Activated T-cell treated with anti-CD3 and anti-CD28 coated beads, Interleukin-2, amount 50 U/mL, for 72 hours (primary cell): Measurements from ENCODE around the gene RNASET2. TPM values are rescaled to one million over a fixed set of nuclear protein-coding genes. Genes with fewer than 3 reads are reported as not detected.

Experiments used
- ATAC-seq, 2 donors: fragments of 150-1000 bp; cut with Tn5 transposase; replicated peaks in 1 of 2; 2 replicates each; pipeline ENCODE4 v1.10.0; 2021; ENCODE audit warnings: moderate library complexity in 2 of 2, mild to moderate bottlenecking in 1 of 2
- DNase-seq, 2 donors: peaks; one replicate each; pipeline ENCODE4 v3.0.0; 2021 to 2022; ENCODE audit warnings: mixed read lengths in 1 of 2
- H3K27ac Mint-ChIP-seq: one replicate; pipeline ENCODE4 v1.8.0; 2022; ENCODE audit warnings: mild to moderate bottlenecking, moderate library complexity, mixed read lengths
- H3K27me3 Mint-ChIP-seq: one replicate; pipeline ENCODE4 v1.8.0; 2022; ENCODE audit warnings: low read depth, mixed read lengths
- H3K36me3 Mint-ChIP-seq, 2 donors: one replicate each; pipeline ENCODE4 v1.8.0; 2022; ENCODE audit warnings: mixed read lengths in 2 of 2, mild to moderate bottlenecking in 1 of 2; ENCODE audit not compliant: insufficient read depth in 2 of 2
- H3K4me1 Mint-ChIP-seq: one replicate; pipeline ENCODE4 v1.8.0; 2022; ENCODE audit warnings: low read depth, mixed read lengths
- H3K4me3 Mint-ChIP-seq, 2 donors: one replicate each; pipeline ENCODE4 v1.8.0; 2022; ENCODE audit warnings: mild to moderate bottlenecking in 2 of 2, mixed read lengths in 2 of 2, moderate library complexity in 2 of 2
- H3K9me3 Mint-ChIP-seq, 2 donors: one replicate each; pipeline ENCODE4 v1.8.0; 2022; ENCODE audit warnings: mixed read lengths in 2 of 2
- total RNA-seq, 2 donors: library from RNA; stranded (reverse); gene quantifications; one replicate each; pipeline ENCODE4 v1.2.3, GENCODE V29; 2022

Gene RNASET2
- total RNA-seq, 2 donors from 2014 or later = 44.3 to 46.3 TPM

- ATAC-seq (no peak), DNase-seq (no peak)
- no peak overlapping the region for H3K4me3 Mint-ChIP-seq
- no peaks in the 10 kb centered on the region for H3K27me3 Mint-ChIP-seq
- H3K27ac Mint-ChIP-seq = no peak overlapping the region
- H3K36me3 Mint-ChIP-seq = peaks cover 5 to 9% of the 10 kb centered on the region in 2 donors
- peaks cover 7% of the 10 kb centered on the region for H3K4me1 Mint-ChIP-seq
- H3K9me3 Mint-ChIP-seq = no peaks in the 10 kb centered on the region
These were observed 31.6 kb upstream of the RNASET2 start for GRCh38 chr6:166987930-166988329.

GRCh38 chr6:166987448-166987847 is 31.1 kb upstream of the RNASET2 start:
- Mint-ChIP-seq H3K27ac (no peak overlapping the region), H3K9me3 (no peaks in the 10 kb centered on the region), H3K4me1 (peaks cover 7% of the 10 kb centered on the region), H3K4me3 (no peak overlapping the region), H3K36me3 (peaks cover 6 to 10% of the 10 kb centered on the region in 2 donors), H3K27me3 (no peaks in the 10 kb centered on the region)
- no peak for DNase-seq
- peak in 1 of 2 donors; percentile 43 for ATAC-seq

- Mint-ChIP-seq H3K27ac (no peak overlapping the region), H3K36me3 (peaks cover 6 to 9% of the 10 kb centered on the region in 2 donors), H3K27me3 (no peaks in the 10 kb centered on the region), H3K4me3 (no peak overlapping the region), H3K9me3 (no peaks in the 10 kb centered on the region), H3K4me1 (no peaks in the 10 kb centered on the region)
- ATAC-seq (no peak), DNase-seq (no peak)
These were observed 24.4 kb upstream of the RNASET2 start for GRCh38 chr6:166980738-166981137.

DNA sequence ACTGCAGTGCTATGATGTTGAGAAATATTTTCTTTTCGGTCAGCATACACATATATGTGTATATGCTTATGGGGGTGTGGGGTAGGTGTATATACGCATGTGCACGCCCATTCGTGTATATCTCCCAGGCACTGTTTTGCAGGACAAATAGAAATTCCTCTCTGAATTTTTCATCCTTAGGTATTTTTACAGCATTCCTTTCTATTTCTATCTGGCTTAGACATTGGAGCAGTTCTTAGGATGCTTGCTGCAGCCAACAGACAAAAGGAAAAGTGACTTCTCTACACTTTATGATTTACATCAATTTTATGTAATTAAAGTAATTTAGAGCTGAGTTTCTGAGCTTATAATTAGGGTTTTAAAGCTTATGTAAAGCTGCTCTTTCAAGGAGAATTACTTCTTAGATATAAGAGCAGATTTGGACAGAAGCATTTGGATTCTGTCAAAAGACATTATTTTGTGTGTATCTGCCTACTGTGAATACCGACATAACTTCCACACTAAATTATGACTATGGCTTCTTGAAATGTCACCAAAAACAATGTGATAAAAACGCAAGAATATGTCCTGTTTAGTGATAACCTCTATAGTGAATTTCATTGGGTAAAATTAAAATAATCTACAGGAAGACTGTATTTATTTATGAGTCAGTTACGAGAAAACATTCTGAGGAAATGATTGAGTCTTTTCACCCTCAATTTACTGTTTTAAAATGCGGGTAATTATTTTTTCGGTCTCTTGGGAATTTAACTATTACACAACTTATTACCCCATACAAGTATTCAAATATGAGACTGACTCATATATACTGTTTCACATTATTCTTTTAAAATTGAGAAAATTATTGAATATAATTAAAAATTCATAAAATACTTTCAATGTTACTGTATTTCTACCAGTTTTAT is 21.5 kb upstream of the RNASET2 start:
- Mint-ChIP-seq H3K27me3 (no peaks in the 10 kb centered on the region), H3K36me3 (peaks cover under 1 to 2% of the 10 kb centered on the region in 2 donors), H3K9me3 (no peaks in the 10 kb centered on the region), H3K4me3 (no peak overlapping the region), H3K4me1 (no peaks in the 10 kb centered on the region), H3K27ac (no peak overlapping the region)
- DNase-seq (no peak), ATAC-seq (no peak)

GRCh38 chr6:166976636-166977035 is 20.3 kb upstream of the RNASET2 start:
- Mint-ChIP-seq H3K27me3 (no peaks in the 10 kb centered on the region), H3K4me3 (no peak overlapping the region), H3K4me1 (no peaks in the 10 kb centered on the region), H3K27ac (no peak overlapping the region), H3K36me3 (peaks cover 0 to 1% of the 10 kb centered on the region in 2 donors), H3K9me3 (no peaks in the 10 kb centered on the region)
- DNase-seq (no peak), ATAC-seq (no peak)

GRCh38 chr6:166972101-166972500 is 15.8 kb upstream of the RNASET2 start:
- ATAC-seq (no peak), DNase-seq (no peak)
- Mint-ChIP-seq H3K4me1 (peaks cover 15% of the 10 kb centered on the region), H3K36me3 (peaks cover 4 to 13% of the 10 kb centered on the region in 2 donors), H3K4me3 (no peak overlapping the region), H3K27me3 (no peaks in the 10 kb centered on the region), H3K9me3 (peaks cover 2 to 4% of the 10 kb centered on the region in 2 donors), H3K27ac (no peak overlapping the region)

GRCh38 chr6:166971271-166971670 is 14.9 kb upstream of the RNASET2 start:
- Mint-ChIP-seq H3K27me3 (no peaks in the 10 kb centered on the region), H3K9me3 (peaks cover 7 to 9% of the 10 kb centered on the region in 2 donors), H3K27ac (no peak overlapping the region), H3K4me1 (peaks cover 15% of the 10 kb centered on the region), H3K4me3 (no peak overlapping the region), H3K36me3 (peaks cover 9 to 19% of the 10 kb centered on the region in 2 donors)
- ATAC-seq (no peak), DNase-seq (no peak)

DNA sequence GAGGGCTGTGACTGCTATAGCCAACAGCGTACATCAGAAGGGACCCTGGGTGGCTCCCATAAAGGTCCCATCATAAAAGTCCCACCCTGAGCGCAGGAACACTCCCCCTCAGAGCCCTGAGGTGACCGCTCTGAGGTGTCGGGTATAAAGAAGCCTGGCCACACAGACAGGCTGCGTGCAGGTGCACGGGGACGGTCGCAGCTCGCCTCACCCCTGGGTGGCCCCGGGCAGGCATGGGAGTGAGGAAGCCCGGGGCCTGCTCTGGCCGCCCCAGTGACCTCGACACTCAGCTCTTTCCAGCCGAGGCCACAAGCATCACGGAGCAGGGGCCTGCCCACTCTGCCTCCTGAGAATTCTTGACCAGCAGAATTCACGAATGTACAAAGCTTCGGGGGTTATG is 14.4 kb upstream of the RNASET2 start:
- no peak for DNase-seq
- no peak for ATAC-seq
- Mint-ChIP-seq H3K9me3 (peaks cover 9% of the 10 kb centered on the region in 2 donors), H3K4me1 (peaks cover 15% of the 10 kb centered on the region), H3K4me3 (no peak overlapping the region), H3K27ac (no peak overlapping the region), H3K27me3 (no peaks in the 10 kb centered on the region), H3K36me3 (peaks cover 11 to 21% of the 10 kb centered on the region in 2 donors)

- Mint-ChIP-seq H3K4me1 (peaks cover 15% of the 10 kb centered on the region), H3K9me3 (peaks cover 9% of the 10 kb centered on the region in 2 donors), H3K27me3 (no peaks in the 10 kb centered on the region), H3K36me3 (peaks cover 11 to 21% of the 10 kb centered on the region in 2 donors), H3K4me3 (peak overlapping the region in 1 of 2 donors; percentile 8), H3K27ac (no peak overlapping the region)
- no peak for DNase-seq
- no peak for ATAC-seq
These were observed 13.7 kb upstream of the RNASET2 start for GRCh38 chr6:166970091-166970490.

DNA sequence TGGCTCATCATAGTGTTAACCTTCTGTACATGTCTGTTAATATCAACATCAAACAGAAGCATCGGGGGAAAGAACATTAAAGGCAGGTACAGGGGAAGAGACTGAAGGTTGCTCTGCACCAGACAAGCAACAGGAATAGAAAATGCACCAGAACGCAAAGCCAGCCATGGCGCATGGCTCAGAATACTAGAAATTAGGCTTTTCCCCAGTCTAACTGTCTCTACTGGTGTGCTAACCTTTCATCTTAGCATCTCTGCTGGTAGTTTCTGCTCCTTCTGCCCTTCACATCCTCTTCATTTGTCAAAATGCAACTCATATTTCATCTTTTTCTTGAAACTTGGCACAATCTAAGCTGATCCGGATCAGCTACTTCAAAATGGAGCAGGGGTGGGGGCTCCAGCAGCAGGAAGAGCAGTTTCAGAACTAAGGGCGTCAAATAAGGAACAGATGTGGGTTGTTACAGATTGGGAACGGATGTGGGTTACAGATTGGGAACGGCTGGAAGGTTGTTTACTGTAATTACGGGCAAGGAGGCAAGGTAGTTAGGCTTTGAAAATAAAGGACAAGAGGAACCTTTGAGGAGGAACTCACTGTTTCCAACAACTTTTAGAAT is 13.1 kb upstream of the RNASET2 start:
- peaks cover 11 to 21% of the 10 kb centered on the region in 2 donors for H3K36me3 Mint-ChIP-seq
- peaks cover 9% of the 10 kb centered on the region in 2 donors for H3K9me3 Mint-ChIP-seq
- peak overlapping the region in 1 of 2 donors; percentile 26 for H3K4me3 Mint-ChIP-seq
- DNase-seq (no peak), ATAC-seq (peak in 1 of 2 donors; percentile 30)
- peaks cover 15% of the 10 kb centered on the region for H3K4me1 Mint-ChIP-seq
- H3K27me3 Mint-ChIP-seq = no peaks in the 10 kb centered on the region
- H3K27ac Mint-ChIP-seq = no peak overlapping the region

DNA sequence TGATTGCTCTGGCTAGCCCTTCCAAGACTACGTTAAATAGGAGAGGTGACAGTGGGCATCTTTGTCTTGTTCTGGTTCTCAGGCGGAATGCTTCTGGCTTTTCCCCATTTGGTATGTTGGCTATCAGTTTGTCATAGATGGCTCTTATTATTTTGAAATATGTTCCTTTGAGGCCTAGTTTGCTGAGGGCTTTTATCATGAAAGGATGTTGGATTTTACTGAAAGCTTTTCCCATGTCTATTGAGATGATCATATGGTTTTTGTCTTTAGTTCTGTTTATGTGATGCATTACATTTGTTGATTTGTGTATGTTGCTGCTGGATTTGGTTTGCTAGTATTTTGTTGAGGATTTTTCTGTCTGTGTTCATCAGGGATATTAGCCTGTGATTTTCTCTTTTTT is 9.9 kb upstream of the RNASET2 start:
- H3K4me3 Mint-ChIP-seq = no peak overlapping the region
- H3K36me3 Mint-ChIP-seq = peaks cover 11 to 28% of the 10 kb centered on the region in 2 donors
- ATAC-seq (no peak), DNase-seq (no peak)
- no peaks in the 10 kb centered on the region for H3K27me3 Mint-ChIP-seq
- H3K27ac Mint-ChIP-seq = no peak overlapping the region
- peaks cover 15% of the 10 kb centered on the region for H3K4me1 Mint-ChIP-seq
- H3K9me3 Mint-ChIP-seq = peaks cover 9% of the 10 kb centered on the region in 2 donors

GRCh38 chr6:166960609-166960978 is 4.2 kb upstream of the RNASET2 start:
- DNase-seq (no peak), ATAC-seq (no peak)
- Mint-ChIP-seq H3K9me3 (no peaks in the 10 kb centered on the region), H3K27ac (peak overlapping the region; percentile 90), H3K4me1 (peaks cover 34% of the 10 kb centered on the region), H3K36me3 (peaks cover 2 to 6% of the 10 kb centered on the region in 2 donors), H3K27me3 (no peaks in the 10 kb centered on the region), H3K4me3 (peak overlapping the region in 1 of 2 donors; percentile 35)

DNA sequence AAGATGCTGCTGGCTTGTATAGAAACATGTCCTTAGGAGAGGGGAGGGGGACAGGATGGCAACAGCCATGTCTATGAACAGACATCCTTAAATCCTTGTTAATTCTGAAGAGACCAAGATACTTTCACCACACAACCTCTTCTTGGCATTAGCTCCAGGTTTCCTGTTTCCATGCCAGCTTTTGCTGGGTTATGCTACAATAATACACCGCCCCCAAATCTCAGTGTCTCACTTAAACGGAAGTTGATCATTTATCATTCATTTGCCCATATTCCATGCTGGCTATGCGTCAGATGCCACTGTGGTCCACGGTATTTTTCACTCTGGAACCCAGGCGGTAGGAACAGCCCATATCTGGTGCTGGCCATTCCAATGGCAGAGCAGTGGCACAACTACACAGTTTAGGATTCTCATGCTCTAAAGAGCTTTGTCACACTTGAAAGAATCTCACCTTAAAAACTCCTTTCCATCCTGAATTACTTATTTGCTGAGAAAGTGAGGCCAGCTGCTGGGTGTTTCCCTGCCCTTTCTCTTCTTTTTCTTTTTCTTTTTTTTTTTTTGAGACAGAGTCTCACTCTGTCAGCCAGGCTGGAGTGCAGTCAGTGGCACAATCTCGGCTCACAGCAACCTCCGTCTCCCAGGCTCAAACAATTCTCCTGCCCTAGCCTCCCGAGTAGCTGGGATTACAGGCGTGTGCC is 3.7 kb upstream of the RNASET2 start:
- H3K27ac Mint-ChIP-seq = peak overlapping the region; percentile 90
- H3K27me3 Mint-ChIP-seq = no peaks in the 10 kb centered on the region
- no peaks in the 10 kb centered on the region for H3K9me3 Mint-ChIP-seq
- H3K36me3 Mint-ChIP-seq = peaks cover 4 to 6% of the 10 kb centered on the region in 2 donors
- DNase-seq (no peak), ATAC-seq (no peak)
- peak overlapping the region; percentile 84 to 94 for H3K4me3 Mint-ChIP-seq
- H3K4me1 Mint-ChIP-seq = peaks cover 39% of the 10 kb centered on the region
